Measurements from ENCODE around the gene GGTLC2.

DNA sequence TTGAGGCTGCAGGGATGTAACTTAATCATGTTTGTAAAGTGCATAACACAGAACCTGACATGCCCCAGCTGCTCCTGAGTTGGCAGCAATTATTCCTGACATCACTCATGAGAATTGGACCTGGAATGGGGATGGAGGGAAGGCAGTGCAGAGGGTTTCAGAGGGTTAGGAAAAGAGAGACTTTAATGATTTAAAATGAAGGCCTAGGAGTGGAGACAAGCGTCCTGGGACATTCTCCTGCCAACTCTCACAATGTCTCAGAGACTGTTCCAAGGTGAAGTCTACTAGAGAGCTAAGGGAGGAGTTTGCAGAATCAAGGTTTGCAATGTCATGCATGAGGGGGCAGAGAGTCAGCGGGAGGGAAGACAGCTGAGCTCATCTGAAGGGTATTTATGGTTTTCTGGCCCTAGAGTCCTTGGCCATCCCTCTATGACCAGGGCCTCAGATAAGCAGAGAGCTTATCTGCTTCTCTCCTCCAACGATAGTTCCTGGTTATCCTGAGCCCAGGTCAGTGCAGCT is 36.9 kb downstream of the GGTLC2 start:
- TF ChIP-seq EZH2phosphoT487 (IDR thresholded peaks at IDR 0.05; ENCODE audit: insufficient read depth, low read depth) (no peak), EZH2 (IDR thresholded peaks at IDR 0.05; ENCODE audit: insufficient read depth, poor library complexity, severe bottlenecking) (no peak)
